Astrocyte (in vitro differentiated cells and primary cell): Measurements from ENCODE around the gene ARHGEF3.

Experiments used
- EZH2 ChIP-seq: IDR thresholded peaks from 2 replicates; pipeline ENCODE4 v1.6.1; 2012; ENCODE audit warnings: mild to moderate bottlenecking, low read length, inconsistent platforms; ENCODE audit not compliant: insufficient read depth
- TF ChIP-seq, protein P1 (sequence below): IDR thresholded peaks from 2 replicates; pipeline ENCODE4 v1.5.1; 2011; ENCODE audit warnings: low read depth, mild to moderate bottlenecking, inconsistent platforms, low read length, moderate library complexity; ENCODE audit not compliant: insufficient read depth

DNA sequence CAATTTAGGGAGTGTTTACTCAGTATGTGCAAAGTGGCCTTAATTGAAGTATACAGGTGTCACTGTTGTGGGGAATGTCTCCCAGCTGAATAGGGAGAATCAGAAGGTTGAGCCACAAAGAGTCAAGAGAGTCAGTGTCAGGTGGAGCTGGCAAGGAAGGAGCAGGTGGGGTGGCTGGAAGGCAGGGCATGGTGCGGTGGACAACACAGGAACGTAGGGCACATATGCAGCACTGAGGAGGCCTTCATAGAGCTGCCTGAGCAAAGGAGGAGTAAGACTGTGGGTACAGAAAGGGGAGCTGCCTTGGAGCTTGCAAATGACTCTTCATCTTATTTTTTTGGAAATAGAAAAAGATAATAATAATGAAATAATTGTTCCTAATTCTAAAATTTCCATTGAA lies 20.0 kb downstream of the ARHGEF3 start:
- no peak for TF ChIP-seq EZH2
- TF ChIP-seq, protein P1, sequence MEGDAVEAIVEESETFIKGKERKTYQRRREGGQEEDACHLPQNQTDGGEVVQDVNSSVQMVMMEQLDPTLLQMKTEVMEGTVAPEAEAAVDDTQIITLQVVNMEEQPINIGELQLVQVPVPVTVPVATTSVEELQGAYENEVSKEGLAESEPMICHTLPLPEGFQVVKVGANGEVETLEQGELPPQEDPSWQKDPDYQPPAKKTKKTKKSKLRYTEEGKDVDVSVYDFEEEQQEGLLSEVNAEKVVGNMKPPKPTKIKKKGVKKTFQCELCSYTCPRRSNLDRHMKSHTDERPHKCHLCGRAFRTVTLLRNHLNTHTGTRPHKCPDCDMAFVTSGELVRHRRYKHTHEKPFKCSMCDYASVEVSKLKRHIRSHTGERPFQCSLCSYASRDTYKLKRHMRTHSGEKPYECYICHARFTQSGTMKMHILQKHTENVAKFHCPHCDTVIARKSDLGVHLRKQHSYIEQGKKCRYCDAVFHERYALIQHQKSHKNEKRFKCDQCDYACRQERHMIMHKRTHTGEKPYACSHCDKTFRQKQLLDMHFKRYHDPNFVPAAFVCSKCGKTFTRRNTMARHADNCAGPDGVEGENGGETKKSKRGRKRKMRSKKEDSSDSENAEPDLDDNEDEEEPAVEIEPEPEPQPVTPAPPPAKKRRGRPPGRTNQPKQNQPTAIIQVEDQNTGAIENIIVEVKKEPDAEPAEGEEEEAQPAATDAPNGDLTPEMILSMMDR = no peak
